UCSD-AML1 (cell line): ENCODE measurements around the gene IL10RA.
"Not testable (repeated sequence)": the region's sequence is repeated elsewhere in the genome, so short reads cannot be mapped to it uniquely, and the experiment has no call there.

ENCODE experiments used
- DNase-seq: peaks from one replicate; lab custom pipeline; 2025; ENCODE audit not compliant: unreplicated experiment; lab: John Stamatoyannopoulos, UW

The IL10RA gene

DNA sequence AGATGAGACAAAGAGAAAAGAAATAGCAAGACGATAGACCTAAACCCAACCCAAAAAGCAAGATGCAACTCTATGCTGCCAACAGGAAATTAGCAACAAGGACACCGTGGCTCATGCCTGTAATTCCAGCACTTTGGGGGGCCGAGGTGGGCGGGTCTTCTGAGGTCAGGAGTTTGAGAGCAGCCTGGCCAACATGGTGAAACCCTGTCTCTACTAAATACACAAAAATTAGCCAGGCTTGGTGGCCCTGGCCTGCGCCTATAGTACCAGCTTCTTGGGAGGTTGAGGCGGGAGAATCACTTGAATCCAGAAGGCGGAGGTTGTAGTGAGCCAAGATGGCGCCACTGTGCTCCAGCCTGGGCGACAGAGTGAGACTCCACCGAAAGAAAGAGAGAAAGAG is 24.3 kb upstream of the IL10RA start:
- DNase-seq, result no peak

GRCh38 chr11:117962826-117963225 is 23.4 kb upstream of the IL10RA start:
- no peak for DNase-seq

GRCh38 chr11:117966908-117967307 is 19.3 kb upstream of the IL10RA start:
- no peak for DNase-seq

DNA sequence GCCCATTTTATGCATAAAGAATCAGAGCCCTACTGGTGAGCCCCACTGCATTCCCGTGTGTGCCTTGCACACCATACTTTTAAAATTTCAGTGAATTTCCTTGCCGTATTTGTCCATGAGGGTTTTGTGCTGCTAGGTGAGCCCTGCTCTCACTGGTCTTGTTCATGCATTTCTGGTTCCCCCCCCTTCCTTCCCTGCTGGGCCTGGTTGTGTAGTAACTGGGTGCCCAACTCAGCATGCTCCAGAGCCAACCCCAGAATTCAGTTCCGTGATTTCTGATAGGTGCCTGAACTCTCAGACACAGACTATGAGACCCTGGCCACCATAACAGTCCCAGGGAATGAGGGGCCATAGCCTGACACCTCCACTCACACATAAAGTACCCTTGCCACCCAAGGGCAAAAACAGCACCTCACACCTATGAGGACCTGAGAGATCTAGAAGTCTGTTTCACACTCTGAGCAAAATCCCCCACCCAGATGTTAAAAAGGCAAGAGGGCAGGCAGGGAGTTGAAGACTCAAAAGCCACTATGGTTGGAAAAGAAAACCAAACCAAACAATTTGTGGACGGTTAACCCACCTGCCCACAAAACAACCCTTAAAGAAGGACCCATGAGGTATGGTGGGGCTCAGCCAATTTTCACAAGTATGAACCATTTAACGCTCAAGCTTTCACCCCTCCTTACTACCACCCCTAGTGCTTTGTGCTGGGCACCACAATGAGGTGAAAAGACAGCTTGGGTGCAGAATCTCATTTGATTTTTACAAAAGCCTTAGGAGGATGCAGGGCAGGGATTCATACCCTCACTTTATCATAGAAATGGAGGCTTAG is 16.8 kb upstream of the IL10RA start:
- DNase-seq, result no peak

GRCh38 chr11:117970400-117971024 is 15.7 kb upstream of the IL10RA start:
- peak; percentile 81 for DNase-seq

- DNase-seq, result no peak
Measured at GRCh38 chr11:117972044-117972443, 14.2 kb upstream of the IL10RA start.

DNA sequence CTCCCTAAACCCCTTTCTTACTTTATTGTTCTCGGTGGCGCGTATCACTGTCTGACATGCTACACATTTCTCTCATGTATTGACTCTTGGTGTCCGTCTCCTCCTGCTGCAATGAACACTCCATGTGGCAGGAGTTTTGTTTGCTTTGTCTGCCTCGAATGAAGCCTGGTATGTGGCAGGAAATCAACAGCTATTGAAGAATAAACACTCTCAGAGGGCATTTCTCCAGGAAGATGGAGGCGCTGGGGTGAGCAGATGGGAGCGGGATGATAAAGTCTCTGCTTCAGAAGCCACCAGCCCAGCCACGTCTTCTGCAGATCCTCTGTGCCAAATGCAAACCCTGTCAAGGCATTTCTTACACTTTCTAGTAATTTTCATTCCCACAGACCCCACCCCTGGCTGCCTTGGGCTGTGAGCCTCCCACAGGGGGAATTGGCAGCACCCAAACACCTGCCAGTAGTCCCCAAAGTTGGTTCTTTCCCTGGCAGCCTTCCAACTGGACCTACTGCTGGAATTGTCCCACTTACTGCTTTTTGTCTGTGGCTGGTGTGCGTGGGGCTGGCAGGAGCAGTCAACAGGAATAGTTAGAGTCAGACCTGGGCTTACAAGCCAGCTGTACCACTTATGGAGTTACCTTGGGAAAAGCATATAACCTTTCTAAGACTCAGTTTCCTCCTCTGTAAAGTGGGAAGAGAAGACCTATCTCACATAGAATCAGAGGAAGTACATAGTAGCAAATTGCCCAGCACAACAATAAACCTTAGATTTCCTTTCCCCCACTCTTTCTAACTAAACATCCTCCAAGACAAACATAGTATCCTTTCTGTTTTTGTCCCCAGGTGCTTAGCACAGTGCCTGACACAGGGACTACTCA is 13.3 kb upstream of the IL10RA start:
- peak; percentile 45 for DNase-seq

- no peak for DNase-seq
Measured at GRCh38 chr11:117973503-117973860, 12.7 kb upstream of the IL10RA start.

DNA sequence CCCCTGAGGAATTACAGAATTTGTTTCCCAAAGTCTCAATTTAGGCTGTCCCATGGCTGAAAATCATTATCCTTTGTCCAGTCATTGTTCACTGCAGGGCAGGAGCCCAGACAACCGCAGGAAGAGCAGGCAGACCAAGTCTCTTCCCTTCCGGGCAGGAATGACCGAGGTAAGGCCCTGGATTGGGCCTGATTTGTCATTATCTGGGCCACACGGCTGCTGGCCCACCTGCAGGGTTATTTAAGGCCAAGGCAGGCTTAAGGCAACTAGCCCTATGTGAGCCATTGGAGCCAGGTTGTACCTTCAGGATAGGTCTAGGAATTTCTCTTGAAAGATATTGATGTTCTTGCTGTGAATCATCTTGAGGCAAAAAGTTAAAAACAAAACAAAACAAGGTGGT is 9.7 kb upstream of the IL10RA start:
- DNase-seq, result no peak

DNA sequence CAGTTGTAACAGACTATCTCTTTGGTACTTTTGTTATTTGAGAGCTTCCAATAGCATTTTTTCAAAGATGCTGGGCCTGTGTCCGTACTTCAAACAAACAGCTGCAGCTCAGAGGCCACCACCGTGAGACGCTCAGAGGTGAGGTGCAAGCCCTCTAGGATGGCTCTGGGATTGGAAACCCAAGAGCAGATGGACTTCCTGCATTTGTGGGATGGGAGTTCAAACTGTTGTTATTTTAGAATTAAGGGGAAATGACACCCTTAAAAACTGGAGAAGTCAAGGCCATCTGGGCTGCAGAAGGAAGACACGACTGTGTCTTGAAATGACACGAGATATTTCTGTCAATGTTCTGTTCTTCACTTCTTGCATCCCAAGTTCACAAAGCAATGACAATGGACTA is 9.2 kb upstream of the IL10RA start:
- DNase-seq, result peak; percentile 44

GRCh38 chr11:117977612-117978264 is 8.5 kb upstream of the IL10RA start:
- not testable (repeated sequence) for DNase-seq

GRCh38 chr11:117978291-117978910 is 7.8 kb upstream of the IL10RA start:
- not testable (repeated sequence) for DNase-seq

- no peak for DNase-seq
Measured at GRCh38 chr11:117978991-117979390, 7.2 kb upstream of the IL10RA start.

DNA sequence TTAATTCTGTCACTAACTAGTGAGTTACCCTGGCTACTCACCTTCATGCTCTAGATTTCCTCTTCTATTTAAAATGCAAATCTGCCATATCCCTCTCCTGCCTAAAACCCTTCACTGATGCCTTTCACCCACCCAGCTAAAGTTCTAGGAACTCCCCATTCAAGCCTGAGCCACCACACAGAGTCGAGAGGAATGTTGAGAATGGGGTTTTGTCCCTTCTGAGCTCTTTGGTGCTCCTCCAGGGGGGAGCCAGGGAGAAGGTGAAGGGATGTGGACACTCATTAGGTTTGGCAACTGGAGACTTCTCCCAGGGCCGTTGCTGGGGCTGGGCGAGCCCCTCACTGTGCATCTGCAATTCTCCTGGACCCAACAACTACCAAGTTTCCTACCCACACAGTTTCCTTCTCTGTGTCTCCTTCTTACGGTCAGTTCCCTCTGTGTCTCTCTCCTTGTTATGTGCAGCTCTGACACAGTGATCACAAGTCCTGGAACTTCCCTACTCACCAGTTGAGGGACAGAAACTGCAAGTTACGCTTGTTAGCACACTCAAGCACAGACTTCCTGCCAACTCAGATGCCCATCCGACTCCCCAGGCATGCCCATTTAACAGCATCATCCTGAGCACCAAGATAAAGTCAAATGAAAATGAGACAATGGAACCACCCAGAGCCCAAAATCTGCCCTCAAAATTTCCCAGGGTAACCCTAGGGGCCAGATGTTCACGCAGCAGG is 6.5 kb upstream of the IL10RA start:
- DNase-seq, result no peak

GRCh38 chr11:117980280-117980679 is 5.9 kb upstream of the IL10RA start:
- no peak for DNase-seq

DNA sequence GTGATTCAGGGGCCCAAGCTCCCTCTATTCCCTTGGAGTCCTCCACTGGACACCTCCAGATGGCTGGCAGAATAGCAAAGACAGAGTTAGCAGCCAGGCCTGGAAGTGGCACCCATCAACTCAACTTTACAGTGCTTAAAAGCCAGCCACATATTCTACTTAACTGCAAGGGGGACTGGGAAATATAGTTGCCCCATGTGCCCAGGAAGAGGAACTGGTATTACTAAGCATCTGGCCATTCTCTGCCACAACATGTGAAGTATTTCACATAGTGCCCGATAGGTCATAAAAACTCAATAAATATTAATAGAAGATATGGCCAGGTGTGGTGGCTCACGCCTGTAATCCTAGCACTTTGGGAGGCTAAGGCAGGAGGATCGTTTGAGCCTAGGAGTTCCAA is 5.5 kb upstream of the IL10RA start:
- DNase-seq, result no peak

GRCh38 chr11:117983163-117983475 is 3.1 kb upstream of the IL10RA start:
- no peak for DNase-seq

DNA sequence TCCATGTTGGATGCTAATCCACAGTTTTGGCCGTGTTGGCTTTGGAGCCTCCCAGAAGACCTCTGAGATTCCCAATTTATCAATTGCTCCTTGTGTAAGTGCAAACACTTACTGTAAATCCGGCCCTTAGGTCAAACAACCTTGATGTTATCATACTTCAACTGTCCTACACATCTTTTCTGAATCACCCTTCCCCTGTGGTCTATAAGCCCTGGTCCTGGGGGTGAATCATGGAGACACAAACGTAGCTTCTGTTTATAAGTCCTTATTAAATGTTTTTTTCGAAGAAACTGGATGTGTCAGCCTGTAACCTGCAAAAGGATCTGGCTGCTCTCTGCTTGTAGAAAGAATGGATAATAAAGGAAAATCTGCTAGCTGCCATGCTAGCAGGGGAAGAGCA is 1.7 kb upstream of the IL10RA start:
- no peak for DNase-seq

DNA sequence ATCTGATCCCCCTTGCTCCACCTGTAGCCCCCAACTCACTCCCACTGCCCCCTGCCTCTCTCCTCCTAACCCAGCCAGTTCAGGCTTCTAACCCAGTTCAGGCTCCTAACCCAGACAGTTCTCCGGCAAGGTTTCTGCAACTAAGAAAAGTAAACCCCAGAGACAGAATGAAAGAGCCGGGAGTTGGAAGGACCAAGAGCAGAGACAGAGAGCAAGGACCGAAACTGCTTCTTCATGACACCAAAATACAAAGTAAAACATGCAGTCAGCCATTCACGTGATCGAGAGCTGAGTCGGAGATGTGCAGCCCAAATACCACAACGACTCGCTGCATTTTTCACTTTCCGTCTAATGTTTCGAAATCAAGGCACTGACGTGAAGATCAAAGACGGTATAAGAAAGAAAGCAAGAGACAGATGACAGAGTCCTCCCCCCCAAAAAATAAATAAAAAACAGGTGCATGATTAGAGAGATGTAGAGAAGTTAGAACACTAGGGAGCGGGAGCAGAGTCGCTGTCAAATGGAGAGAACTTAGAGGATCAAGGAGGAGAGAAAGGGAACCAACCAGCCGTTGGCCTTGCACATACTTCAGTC is 884 bp downstream of the IL10RA start:
- no peak for DNase-seq
